ENCODE measurements around the gene NT5C.
"Not testable (repeated sequence)": the region's sequence is repeated elsewhere in the genome, so short reads cannot be mapped to it uniquely, and the experiment has no call there.

The NT5C gene

DNA sequence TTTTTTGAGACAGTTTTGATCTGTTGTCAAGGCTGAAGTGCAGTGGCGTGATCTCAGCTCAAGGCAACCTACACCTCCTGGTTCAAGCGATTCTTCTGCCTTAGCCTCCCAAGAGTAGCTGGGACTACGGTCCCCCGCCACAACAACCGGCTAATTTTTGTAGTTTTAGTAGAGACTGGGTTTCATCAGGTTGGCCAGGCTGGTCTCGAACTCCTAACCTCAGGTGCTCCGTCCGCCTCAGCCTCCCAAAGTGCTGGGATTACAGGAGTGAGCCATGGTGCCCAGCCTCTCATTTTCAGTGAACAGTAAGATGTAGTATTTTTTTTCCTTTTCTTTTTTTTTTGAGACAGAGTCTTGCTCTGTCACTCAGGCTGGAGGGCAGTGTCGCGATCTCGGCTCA lies 43.5 kb upstream of the NT5C start:
- Histone ChIP-seq H3K9ac (no peak overlapping the region), H2AFZ (ENCODE audit: low read depth) (no peak overlapping the region), H3K4me3 (IDR thresholded peaks at IDR 0.05; ENCODE audit: insufficient read depth, low read depth, low read length) (no peak overlapping the region), H3K36me3 (ENCODE audit: insufficient read depth) (peaks cover 30% of the 10 kb centered on the region), H3K27ac (no peak overlapping the region), H3K79me2 (ENCODE audit: insufficient read depth, low read depth) (peaks cover 94% of the 10 kb centered on the region), H3K27me3 (ENCODE audit: insufficient read depth, low read depth) (no peaks in the 10 kb centered on the region), H3K4me2 (no peak overlapping the region), H3K4me1 (ENCODE audit: low read depth, poor library complexity, severe bottlenecking) (peaks cover 15% of the 10 kb centered on the region), H4K20me1 (ENCODE audit: insufficient read depth) (peaks cover 12% of the 10 kb centered on the region)
- TF ChIP-seq, protein P1, sequence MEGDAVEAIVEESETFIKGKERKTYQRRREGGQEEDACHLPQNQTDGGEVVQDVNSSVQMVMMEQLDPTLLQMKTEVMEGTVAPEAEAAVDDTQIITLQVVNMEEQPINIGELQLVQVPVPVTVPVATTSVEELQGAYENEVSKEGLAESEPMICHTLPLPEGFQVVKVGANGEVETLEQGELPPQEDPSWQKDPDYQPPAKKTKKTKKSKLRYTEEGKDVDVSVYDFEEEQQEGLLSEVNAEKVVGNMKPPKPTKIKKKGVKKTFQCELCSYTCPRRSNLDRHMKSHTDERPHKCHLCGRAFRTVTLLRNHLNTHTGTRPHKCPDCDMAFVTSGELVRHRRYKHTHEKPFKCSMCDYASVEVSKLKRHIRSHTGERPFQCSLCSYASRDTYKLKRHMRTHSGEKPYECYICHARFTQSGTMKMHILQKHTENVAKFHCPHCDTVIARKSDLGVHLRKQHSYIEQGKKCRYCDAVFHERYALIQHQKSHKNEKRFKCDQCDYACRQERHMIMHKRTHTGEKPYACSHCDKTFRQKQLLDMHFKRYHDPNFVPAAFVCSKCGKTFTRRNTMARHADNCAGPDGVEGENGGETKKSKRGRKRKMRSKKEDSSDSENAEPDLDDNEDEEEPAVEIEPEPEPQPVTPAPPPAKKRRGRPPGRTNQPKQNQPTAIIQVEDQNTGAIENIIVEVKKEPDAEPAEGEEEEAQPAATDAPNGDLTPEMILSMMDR (conservative IDR thresholded peaks at IDR 0.05; ENCODE audit: low read depth, low read length) = no peak

DNA sequence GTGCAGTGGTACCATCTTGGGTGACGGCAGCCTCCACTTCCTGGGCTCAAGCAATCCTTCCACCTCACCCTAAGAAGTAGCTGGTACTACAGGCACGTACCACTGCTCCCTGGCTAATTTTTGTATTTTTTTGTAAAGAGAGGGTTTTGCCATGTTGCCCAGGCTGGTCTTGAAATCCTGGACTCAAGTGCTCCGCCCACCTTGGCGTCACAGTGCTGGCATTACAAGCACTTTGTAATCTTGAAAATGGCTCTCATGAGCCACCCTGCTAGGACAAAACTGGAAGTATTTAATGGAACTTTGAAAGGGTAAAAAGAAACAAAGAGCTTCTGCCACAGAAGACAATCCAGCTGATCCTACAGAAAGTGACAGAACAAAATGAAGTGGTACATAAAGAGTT lies 42.0 kb upstream of the NT5C start:
- Histone ChIP-seq H3K27me3 (ENCODE audit: insufficient read depth, low read depth) (no peaks in the 10 kb centered on the region), H3K36me3 (ENCODE audit: insufficient read depth) (peaks cover 23% of the 10 kb centered on the region), H2AFZ (ENCODE audit: low read depth) (no peak overlapping the region), H3K4me1 (ENCODE audit: low read depth, poor library complexity, severe bottlenecking) (peaks cover 3% of the 10 kb centered on the region), H3K4me3 (IDR thresholded peaks at IDR 0.05; ENCODE audit: insufficient read depth, low read depth, low read length) (no peak overlapping the region), H3K4me2 (no peak overlapping the region), H3K27ac (no peak overlapping the region; the same call in 1 of the 2 replicates), H3K79me2 (ENCODE audit: insufficient read depth, low read depth) (peaks cover 91% of the 10 kb centered on the region), H3K9ac (no peak overlapping the region), H4K20me1 (ENCODE audit: insufficient read depth) (0 out of 2 replicates have a peak, but pooled peaks cover 7% of the 10 kb centered on the region)
- TF ChIP-seq, protein P1 (conservative IDR thresholded peaks at IDR 0.05; ENCODE audit: low read depth, low read length) = no peak

DNA sequence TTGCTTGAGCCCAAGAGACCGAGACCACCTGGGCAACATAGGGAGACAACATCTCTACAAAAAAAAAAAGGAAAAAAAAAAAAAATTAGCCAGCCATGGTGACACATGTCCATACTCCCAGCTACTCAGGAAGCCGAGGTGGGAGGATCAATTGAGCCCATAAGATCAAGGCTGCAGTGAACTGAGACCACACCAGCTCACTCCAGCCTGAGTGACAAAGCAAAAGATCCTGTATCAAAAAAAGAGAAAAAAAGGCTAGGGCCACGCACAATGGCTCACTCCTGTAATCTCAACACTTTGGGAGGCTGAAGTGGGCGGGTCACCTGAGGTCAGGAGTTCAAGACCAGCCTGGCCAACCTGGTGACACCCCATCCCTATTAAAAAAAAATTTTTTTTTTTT lies 37.5 kb upstream of the NT5C start:
- Histone ChIP-seq H3K36me3 (ENCODE audit: insufficient read depth) (peaks cover 7% of the 10 kb centered on the region; the same call in 1 of the 2 replicates), H4K20me1 (ENCODE audit: insufficient read depth) (0 out of 2 replicates have a peak, but pooled peaks cover 7% of the 10 kb centered on the region), H3K27ac (no peak overlapping the region), H3K4me3 (IDR thresholded peaks at IDR 0.05; ENCODE audit: insufficient read depth, low read depth, low read length) (no peak overlapping the region), H3K4me1 (ENCODE audit: low read depth, poor library complexity, severe bottlenecking) (peaks cover 3% of the 10 kb centered on the region), H3K4me2 (no peak overlapping the region), H3K79me2 (ENCODE audit: insufficient read depth, low read depth) (peaks cover 47% of the 10 kb centered on the region), H3K9ac (no peak overlapping the region), H3K27me3 (ENCODE audit: insufficient read depth, low read depth) (no peaks in the 10 kb centered on the region), H2AFZ (ENCODE audit: low read depth) (no peak overlapping the region)
- TF ChIP-seq, protein P1 (conservative IDR thresholded peaks at IDR 0.05; ENCODE audit: low read depth, low read length) = no peak

- not testable (repeated sequence) for H3K4me3 ChIP-seq (IDR thresholded peaks at IDR 0.05; ENCODE audit: insufficient read depth, low read depth, low read length); H2AFZ ChIP-seq (ENCODE audit: low read depth); H4K20me1 ChIP-seq (ENCODE audit: insufficient read depth); H3K36me3 ChIP-seq (ENCODE audit: insufficient read depth); H3K4me2 ChIP-seq; H3K27ac ChIP-seq; H3K9ac ChIP-seq; H3K4me1 ChIP-seq (ENCODE audit: low read depth, poor library complexity, severe bottlenecking); H3K27me3 ChIP-seq (ENCODE audit: insufficient read depth, low read depth)
- peaks cover 11% of the 10 kb centered on the region; the same call in 1 of the 2 replicates for H3K79me2 ChIP-seq (ENCODE audit: insufficient read depth, low read depth)
Measured at GRCh38 chr17:75164606-75165005, 33.1 kb upstream of the NT5C start.

DNA sequence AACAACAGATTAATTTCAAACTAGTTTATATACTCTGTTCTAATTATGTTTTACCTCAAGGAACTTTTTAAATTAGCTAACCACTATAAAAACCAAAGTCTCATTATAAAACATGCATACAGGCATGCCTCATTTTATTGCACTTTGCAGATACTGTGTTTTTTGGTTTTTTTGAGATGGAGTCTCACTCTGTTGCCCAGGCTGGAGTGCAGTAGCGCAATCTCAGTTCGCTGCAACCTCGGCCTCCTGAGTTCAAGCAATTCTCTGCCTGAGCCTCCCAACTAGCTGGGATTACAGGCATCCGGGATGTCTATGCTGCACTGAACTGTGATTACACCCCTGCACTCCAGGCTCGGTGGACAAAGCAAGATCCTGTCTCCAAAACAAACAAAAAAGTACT lies 31.5 kb upstream of the NT5C start:
- TF ChIP-seq, protein P1 (conservative IDR thresholded peaks at IDR 0.05; ENCODE audit: low read depth, low read length) = no peak
- Histone ChIP-seq H3K79me2 (ENCODE audit: insufficient read depth, low read depth) (peaks cover 4% of the 10 kb centered on the region; the same call in 1 of the 2 replicates), H3K36me3 (ENCODE audit: insufficient read depth) (no peaks in the 10 kb centered on the region)

More for the DNA sequence above, 31.5 kb upstream of the NT5C start:
- H3K4me1 ChIP-seq (ENCODE audit: low read depth, poor library complexity, severe bottlenecking) = no peaks in the 10 kb centered on the region
- no peak overlapping the region for H3K27ac ChIP-seq
- no peak overlapping the region for H3K9ac ChIP-seq
- H2AFZ ChIP-seq (ENCODE audit: low read depth) = no peak overlapping the region
- H3K4me3 ChIP-seq (IDR thresholded peaks at IDR 0.05; ENCODE audit: insufficient read depth, low read depth, low read length) = no peak overlapping the region
- H3K4me2 ChIP-seq = no peak overlapping the region
- H3K27me3 ChIP-seq (ENCODE audit: insufficient read depth, low read depth) = no peaks in the 10 kb centered on the region
- H4K20me1 ChIP-seq (ENCODE audit: insufficient read depth) = no peaks in the 10 kb centered on the region

Data from KMS-11 (cell line).